HepG2 (cell line): ENCODE data around the gene ZNF771. TPM values are rescaled to one million over a fixed set of nuclear protein-coding genes. Genes with fewer than 3 reads are reported as not detected.

Experiments
- KDM5B ChIP-seq: sonication (generic); formaldehyde crosslinking; IDR thresholded peaks from 2 replicates; pipeline ENCODE4 v1.4.0; 2020; ENCODE audit warnings: missing genetic modification reagents, mild to moderate bottlenecking, borderline replicate concordance
- KLF15 ChIP-seq: sonication (generic); formaldehyde crosslinking; IDR thresholded peaks from 2 replicates; pipeline ENCODE4 v1.8.1; 2023; ENCODE audit warnings: borderline replicate concordance, mild to moderate bottlenecking, inconsistent platforms, missing genetic modification reagents, mixed read lengths
- NFYC ChIP-seq: IDR thresholded peaks from 2 replicates; pipeline ENCODE4 v1.6.1; 2016; ENCODE audit warnings: missing genetic modification reagents, missing compliant biosample characterization
- WIZ ChIP-seq: sonication (generic); formaldehyde crosslinking; IDR thresholded peaks from 2 replicates; pipeline ENCODE4 v1.5.1; 2020; ENCODE audit warnings: mild to moderate bottlenecking, missing genetic modification reagents
- ZKSCAN8 ChIP-seq: IDR thresholded peaks from 2 replicates; pipeline ENCODE4 v1.6.1; 2016; ENCODE audit warnings: borderline replicate concordance, missing genetic modification reagents, missing compliant biosample characterization
- ZNF138 ChIP-seq: sonication (generic); formaldehyde crosslinking; IDR thresholded peaks from 2 replicates; pipeline ENCODE4 v1.5.0; 2020; ENCODE audit warnings: mild to moderate bottlenecking, low read depth, missing genetic modification reagents
- ZNF230 ChIP-seq: sonication (generic); formaldehyde crosslinking; IDR thresholded peaks from 2 replicates; pipeline ENCODE4 v1.4.0; 2020; ENCODE audit warnings: mild to moderate bottlenecking, missing genetic modification reagents
- ZNF607 ChIP-seq: sonication (generic); formaldehyde crosslinking; IDR thresholded peaks from 2 replicates; pipeline ENCODE4 v1.5.1; 2020; ENCODE audit warnings: missing genetic modification reagents, mild to moderate bottlenecking, borderline replicate concordance
- ZNF614 ChIP-seq: IDR thresholded peaks from 2 replicates; pipeline ENCODE4 v1.6.1; 2018; ENCODE audit warnings: missing biosample characterization, missing genetic modification reagents, inconsistent platforms, borderline replicate concordance
- polyA plus RNA-seq, 8 experiments: library from polyadenylated mRNA; depleted of rRNA in 3 of 8; stranded (reverse) in 7 of 8; unstranded in 1 of 8; fragments of >200 nt; fragmentation: Illumina TruSeq in 4 of 8; extraction: Trizol in 4 of 8; gene quantifications; 2 replicates each; pipeline versions ENCODE4 v1.2.1 to v1.2.3, GENCODE V29; 2011 to 2016; ENCODE audit warnings: low read depth in 4 of 8, missing spikeins in 1 of 8, mixed read lengths in 1 of 8; ENCODE audit not compliant: insufficient read depth in 1 of 8
- total RNA-seq, 5 experiments: library from RNA; depleted of rRNA; stranded (reverse); fragments of >200 nt; fragmentation: Illumina TruSeq; extraction: Trizol; gene quantifications; 2 replicates each; pipeline ENCODE4 v1.2.3, GENCODE V29; 2016; ENCODE audit warnings: low read depth in 1 of 5
- TF ChIP-seq, protein P1 (sequence below): sonication (generic); formaldehyde crosslinking; IDR thresholded peaks from 2 replicates; pipeline ENCODE4 v1.4.0; 2020; ENCODE audit warnings: missing genetic modification reagents, borderline replicate concordance
- TF ChIP-seq, protein P2 (sequence below): IDR thresholded peaks from 2 replicates; pipeline ENCODE4 v1.4.0; 2020; ENCODE audit warnings: mild to moderate bottlenecking, missing genetic modification reagents
- TF ChIP-seq, protein P3 (sequence below): sonication (generic); formaldehyde crosslinking; IDR thresholded peaks from 2 replicates; pipeline ENCODE4 v1.4.0; 2020; ENCODE audit warnings: missing genetic modification reagents
- TF ChIP-seq, protein P4 (sequence below): sonication (generic); formaldehyde crosslinking; IDR thresholded peaks from 2 replicates; pipeline ENCODE4 v1.8.0; 2022; ENCODE audit warnings: missing genetic modification reagents, mild to moderate bottlenecking, borderline replicate concordance
- TF ChIP-seq, protein P5 (sequence below): sonication (generic); formaldehyde crosslinking; IDR thresholded peaks from 2 replicates; pipeline ENCODE4 v1.9.0; 2022; ENCODE audit warnings: low read depth, missing genetic modification reagents

Gene ZNF771
- total and polyA plus RNA-seq, 2 of the 13 experiments (the other 11 are each of a cell fraction or from before 2014, with no cell fraction given) = 5.0 to 11.8 TPM

DNA sequence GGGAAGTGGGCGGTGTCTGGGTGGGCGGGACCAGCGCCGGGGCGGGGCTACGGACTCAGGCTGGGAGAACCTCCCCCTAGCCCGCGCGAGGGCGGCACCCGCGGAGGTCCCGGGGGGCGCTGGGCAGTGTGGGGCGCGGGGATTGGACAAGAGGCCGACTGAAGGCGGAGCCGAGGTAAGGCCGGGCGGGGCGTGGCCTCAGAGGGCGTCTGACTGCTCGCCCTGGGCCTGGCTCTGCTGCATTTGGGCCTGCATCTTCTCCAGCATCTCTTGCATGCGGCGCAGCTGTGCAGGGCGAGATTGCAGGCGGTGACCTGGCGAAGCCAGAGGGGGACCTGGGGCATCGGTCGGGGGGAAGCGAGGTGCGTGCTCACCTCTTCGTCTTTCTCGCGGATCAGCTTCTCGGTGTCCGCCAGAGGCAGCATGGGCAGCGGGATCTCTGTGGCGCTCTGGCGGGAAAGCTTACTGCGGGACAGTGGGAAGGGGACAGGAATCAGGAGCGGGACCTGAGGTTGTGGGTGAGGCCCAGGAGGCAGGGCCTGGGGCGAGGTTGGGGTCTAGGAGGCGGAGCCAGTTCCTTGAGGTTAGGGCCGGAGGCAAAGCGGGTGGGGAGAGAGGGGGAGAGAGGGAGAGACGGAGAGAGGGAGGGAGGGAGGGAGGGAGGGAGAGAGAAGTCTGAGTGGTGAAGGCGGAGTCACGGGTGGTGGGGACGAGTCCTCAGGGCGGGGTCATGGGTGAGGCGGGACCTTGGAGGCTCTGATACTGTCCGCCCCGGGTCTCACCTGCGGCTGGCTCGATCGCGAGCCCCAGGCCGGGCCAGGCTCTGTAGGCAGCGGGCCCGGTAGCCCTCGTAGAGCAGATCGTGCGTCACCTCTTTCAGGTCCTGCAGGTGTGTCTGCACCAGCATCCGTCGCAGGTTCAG lies 28.9 kb upstream of the ZNF771 start (continued):
- TF ChIP-seq, protein P1, sequence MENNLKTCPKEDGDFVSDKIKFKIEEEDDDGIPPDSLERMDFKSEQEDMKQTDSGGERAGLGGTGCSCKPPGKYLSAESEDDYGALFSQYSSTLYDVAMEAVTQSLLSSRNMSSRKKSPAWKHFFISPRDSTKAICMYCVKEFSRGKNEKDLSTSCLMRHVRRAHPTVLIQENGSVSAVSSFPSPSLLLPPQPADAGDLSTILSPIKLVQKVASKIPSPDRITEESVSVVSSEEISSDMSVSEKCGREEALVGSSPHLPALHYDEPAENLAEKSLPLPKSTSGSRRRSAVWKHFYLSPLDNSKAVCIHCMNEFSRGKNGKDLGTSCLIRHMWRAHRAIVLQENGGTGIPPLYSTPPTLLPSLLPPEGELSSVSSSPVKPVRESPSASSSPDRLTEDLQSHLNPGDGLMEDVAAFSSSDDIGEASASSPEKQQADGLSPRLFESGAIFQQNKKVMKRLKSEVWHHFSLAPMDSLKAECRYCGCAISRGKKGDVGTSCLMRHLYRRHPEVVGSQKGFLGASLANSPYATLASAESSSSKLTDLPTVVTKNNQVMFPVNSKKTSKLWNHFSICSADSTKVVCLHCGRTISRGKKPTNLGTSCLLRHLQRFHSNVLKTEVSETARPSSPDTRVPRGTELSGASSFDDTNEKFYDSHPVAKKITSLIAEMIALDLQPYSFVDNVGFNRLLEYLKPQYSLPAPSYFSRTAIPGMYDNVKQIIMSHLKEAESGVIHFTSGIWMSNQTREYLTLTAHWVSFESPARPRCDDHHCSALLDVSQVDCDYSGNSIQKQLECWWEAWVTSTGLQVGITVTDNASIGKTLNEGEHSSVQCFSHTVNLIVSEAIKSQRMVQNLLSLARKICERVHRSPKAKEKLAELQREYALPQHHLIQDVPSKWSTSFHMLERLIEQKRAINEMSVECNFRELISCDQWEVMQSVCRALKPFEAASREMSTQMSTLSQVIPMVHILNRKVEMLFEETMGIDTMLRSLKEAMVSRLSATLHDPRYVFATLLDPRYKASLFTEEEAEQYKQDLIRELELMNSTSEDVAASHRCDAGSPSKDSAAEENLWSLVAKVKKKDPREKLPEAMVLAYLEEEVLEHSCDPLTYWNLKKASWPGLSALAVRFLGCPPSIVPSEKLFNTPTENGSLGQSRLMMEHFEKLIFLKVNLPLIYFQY (CRISPR knock-in tag) = peak; percentile 87
- TF ChIP-seq ZNF614 (CRISPR knock-in tag) (peak; percentile 70; the same call in 1 of the 2 replicates), ZNF138 (no peak; the same call in 1 of the 2 replicates), NFYC (CRISPR knock-in tag) (peak; percentile 78), WIZ (CRISPR knock-in tag) (no peak; the same call in 1 of the 2 replicates), ZKSCAN8 (CRISPR knock-in tag) (peak; percentile 46; the same call in 1 of the 2 replicates), ZNF607 (CRISPR knock-in tag) (peak; percentile 70; the same call in 1 of the 2 replicates), KLF15 (CRISPR knock-in tag) (no peak; the same call in 1 of the 2 replicates), ZNF230 (CRISPR knock-in tag) (peak; percentile 91), KDM5B (CRISPR knock-in tag) (peak; percentile 81; the same call in 1 of the 2 replicates)
- TF ChIP-seq, protein P2, sequence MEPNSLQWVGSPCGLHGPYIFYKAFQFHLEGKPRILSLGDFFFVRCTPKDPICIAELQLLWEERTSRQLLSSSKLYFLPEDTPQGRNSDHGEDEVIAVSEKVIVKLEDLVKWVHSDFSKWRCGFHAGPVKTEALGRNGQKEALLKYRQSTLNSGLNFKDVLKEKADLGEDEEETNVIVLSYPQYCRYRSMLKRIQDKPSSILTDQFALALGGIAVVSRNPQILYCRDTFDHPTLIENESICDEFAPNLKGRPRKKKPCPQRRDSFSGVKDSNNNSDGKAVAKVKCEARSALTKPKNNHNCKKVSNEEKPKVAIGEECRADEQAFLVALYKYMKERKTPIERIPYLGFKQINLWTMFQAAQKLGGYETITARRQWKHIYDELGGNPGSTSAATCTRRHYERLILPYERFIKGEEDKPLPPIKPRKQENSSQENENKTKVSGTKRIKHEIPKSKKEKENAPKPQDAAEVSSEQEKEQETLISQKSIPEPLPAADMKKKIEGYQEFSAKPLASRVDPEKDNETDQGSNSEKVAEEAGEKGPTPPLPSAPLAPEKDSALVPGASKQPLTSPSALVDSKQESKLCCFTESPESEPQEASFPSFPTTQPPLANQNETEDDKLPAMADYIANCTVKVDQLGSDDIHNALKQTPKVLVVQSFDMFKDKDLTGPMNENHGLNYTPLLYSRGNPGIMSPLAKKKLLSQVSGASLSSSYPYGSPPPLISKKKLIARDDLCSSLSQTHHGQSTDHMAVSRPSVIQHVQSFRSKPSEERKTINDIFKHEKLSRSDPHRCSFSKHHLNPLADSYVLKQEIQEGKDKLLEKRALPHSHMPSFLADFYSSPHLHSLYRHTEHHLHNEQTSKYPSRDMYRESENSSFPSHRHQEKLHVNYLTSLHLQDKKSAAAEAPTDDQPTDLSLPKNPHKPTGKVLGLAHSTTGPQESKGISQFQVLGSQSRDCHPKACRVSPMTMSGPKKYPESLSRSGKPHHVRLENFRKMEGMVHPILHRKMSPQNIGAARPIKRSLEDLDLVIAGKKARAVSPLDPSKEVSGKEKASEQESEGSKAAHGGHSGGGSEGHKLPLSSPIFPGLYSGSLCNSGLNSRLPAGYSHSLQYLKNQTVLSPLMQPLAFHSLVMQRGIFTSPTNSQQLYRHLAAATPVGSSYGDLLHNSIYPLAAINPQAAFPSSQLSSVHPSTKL (CRISPR knock-in tag) = peak; percentile 9; the same call in 1 of the 2 replicates
- TF ChIP-seq, protein P3, sequence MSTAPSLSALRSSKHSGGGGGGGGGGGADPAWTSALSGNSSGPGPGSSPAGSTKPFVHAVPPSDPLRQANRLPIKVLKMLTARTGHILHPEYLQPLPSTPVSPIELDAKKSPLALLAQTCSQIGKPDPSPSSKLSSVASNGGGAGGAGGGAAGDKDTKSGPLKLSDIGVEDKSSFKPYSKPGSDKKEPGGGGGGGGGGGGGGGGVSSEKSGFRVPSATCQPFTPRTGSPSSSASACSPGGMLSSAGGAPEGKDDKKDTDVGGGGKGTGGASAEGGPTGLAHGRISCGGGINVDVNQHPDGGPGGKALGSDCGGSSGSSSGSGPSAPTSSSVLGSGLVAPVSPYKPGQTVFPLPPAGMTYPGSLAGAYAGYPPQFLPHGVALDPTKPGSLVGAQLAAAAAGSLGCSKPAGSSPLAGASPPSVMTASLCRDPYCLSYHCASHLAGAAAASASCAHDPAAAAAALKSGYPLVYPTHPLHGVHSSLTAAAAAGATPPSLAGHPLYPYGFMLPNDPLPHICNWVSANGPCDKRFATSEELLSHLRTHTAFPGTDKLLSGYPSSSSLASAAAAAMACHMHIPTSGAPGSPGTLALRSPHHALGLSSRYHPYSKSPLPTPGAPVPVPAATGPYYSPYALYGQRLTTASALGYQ (CRISPR knock-in tag) = no peak
- TF ChIP-seq, protein P4, sequence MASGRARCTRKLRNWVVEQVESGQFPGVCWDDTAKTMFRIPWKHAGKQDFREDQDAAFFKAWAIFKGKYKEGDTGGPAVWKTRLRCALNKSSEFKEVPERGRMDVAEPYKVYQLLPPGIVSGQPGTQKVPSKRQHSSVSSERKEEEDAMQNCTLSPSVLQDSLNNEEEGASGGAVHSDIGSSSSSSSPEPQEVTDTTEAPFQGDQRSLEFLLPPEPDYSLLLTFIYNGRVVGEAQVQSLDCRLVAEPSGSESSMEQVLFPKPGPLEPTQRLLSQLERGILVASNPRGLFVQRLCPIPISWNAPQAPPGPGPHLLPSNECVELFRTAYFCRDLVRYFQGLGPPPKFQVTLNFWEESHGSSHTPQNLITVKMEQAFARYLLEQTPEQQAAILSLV (CRISPR knock-in tag) = no peak; the same call in 1 of the 2 replicates
- TF ChIP-seq, protein P5, sequence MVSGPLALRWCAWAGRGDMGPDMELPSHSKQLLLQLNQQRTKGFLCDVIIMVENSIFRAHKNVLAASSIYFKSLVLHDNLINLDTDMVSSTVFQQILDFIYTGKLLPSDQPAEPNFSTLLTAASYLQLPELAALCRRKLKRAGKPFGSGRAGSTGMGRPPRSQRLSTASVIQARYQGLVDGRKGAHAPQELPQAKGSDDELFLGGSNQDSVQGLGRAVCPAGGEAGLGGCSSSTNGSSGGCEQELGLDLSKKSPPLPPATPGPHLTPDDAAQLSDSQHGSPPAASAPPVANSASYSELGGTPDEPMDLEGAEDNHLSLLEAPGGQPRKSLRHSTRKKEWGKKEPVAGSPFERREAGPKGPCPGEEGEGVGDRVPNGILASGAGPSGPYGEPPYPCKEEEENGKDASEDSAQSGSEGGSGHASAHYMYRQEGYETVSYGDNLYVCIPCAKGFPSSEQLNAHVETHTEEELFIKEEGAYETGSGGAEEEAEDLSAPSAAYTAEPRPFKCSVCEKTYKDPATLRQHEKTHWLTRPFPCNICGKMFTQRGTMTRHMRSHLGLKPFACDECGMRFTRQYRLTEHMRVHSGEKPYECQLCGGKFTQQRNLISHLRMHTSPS (CRISPR knock-in tag) = peak; percentile 27
